IMR-90 (cell line): ENCODE data around the gene POMT2.

Source experiments
- CTCF ChIP-seq: conservative IDR thresholded peaks from 2 replicates; pipeline ENCODE4 v1.5.1; 2012; ENCODE audit warnings: mild to moderate bottlenecking, low read depth, low read length, improper control_type of control experiment
- MAFK ChIP-seq: IDR thresholded peaks from 2 replicates; pipeline ENCODE4 v1.6.1; 2012; ENCODE audit warnings: low read depth, low read length, improper control_type of control experiment
- POLR2A ChIP-seq: IDR thresholded peaks from 2 replicates; pipeline ENCODE4 v1.6.1; 2012; ENCODE audit warnings: mild to moderate bottlenecking, low read depth, low read length
- RAD21 ChIP-seq: IDR thresholded peaks from 2 replicates; pipeline ENCODE4 v1.6.1; 2012; ENCODE audit warnings: low read length, improper control_type of control experiment

GRCh38 chr14:77270361-77271112, 50.1 kb downstream of the POMT2 start:
- TF ChIP-seq CTCF (no peak), RAD21 (no peak), MAFK (no peak), POLR2A (no peak)
